NCI-H2171 (cell line): Measurements from ENCODE around the gene GPR35.

Experiments
- DNase-seq: peaks from one replicate; lab custom pipeline; 2025; lab: John Stamatoyannopoulos, UW

Gene GPR35

GRCh38 chr2:240589375-240589774 lies 35.9 kb upstream of the GPR35 start:
- no peak for DNase-seq

DNA sequence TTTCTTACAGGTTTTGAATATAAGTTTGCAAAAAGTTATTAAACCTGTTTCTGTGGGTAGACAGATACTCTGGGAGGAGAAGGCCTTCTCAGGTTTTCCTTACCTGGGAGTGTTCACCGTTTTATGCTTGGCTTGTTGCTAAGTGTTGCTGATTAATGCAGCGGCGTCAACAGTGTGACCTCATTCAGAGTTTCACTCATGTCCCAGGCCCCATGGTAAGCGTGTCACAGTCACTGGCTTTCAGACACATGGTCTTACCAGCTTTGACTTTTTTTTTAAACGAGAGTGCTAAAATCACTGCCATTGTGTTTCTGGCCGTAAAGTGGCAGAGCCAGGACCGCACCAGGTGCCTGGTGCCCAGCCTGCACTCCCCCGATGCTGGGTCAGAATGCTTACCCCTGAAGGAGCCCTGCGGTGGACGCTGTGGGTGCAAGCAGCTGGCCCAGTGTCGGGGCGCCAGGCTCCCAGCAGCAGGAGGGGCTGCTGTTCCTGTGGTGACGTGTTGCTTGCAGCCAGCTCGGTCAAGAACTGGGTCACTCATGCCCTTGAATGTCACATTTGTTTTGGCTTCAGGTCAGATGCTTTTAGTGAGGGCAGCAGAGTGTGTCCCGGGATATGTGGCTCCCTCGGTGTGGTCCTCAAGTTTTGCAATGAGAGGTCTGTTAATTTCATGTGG lies 35.3 kb upstream of the GPR35 start:
- DNase-seq, result no peak

DNA sequence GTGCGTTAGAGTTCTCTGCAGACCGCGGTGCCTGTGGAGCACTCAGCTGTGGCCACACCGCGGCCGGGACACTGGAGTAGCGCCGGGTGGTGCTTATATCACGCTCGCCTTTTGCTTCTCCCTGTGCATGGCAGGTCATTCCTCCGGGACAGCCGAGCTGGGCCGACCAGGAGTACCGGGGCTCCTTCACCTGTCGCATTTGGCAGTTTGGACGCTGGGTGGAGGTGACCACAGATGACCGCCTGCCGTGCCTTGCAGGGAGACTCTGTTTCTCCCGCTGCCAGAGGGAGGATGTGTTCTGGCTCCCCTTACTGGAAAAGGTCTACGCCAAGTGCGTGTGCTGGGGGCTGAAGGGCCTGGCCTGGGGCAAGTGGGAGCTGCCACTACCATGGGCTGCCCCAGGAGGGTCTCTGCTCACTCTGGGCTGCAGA lies 34.6 kb upstream of the GPR35 start:
- DNase-seq, result no peak

DNA sequence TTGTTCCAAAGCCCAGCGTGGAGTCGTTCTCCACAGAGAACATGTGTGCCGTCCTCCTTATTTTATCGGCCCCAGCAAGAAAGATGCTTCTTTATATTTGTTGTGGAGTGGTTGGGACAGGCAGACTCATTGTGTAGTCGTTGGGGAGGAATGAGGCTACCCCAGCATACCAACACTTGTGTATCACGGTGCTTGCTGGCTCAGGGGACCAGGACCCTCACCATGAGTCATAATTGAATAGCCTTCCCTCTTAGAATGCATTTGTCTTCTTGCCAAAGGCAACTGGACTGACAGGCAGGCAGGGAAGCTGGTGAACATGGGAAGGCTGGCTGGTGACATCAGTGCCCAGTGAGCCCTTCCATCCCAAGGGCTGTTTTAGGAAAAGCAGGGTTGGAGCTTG lies 34.1 kb upstream of the GPR35 start:
- no peak for DNase-seq

DNA sequence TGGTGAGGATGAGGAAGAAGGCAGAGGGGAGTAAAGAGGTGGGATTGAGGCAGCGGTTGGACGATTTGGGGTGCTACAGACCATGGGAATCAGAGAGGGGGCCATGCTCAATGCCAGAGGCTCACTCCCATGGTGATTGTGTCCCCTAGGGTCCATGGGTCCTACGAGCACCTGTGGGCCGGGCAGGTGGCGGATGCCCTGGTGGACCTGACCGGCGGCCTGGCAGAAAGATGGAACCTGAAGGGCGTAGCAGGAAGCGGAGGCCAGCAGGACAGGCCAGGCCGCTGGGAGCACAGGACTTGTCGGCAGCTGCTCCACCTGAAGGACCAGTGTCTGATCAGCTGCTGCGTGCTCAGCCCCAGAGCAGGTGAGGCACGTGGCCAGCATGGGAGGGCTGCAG lies 33.5 kb upstream of the GPR35 start:
- no peak for DNase-seq

DNA sequence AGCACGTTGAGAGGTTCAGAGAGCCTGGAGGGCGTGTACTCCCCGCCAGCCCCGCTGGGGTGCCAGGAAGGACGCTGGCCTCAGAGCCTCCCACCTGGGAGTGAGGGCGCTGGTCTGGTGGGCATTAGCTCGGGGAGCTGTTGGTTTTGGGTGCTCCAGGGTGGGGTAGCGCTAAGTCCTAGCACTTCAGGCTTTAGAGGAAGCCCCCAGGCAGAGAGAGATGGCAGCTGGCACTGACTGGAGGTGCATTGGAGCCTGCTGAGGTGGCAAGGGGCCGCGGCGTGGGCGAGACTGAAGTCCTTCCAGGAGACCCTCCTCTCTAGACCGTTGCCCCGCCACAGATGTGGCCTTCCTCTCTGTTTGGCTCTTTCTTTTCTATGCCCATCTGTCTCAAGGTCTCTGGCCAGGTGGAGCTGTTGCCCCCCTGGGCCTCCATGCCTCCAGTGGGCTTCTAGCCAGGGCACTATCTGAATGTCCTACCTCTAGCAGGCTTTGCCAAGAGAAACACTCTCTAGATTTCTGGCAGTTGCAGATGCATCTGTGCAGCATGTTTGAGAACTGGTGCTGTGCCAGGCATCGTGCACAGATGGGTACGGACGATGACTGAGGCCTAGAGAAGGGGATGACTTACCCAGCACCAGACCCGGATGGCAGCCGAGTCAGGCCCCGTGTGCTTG lies 32.1 kb upstream of the GPR35 start:
- DNase-seq, result no peak

DNA sequence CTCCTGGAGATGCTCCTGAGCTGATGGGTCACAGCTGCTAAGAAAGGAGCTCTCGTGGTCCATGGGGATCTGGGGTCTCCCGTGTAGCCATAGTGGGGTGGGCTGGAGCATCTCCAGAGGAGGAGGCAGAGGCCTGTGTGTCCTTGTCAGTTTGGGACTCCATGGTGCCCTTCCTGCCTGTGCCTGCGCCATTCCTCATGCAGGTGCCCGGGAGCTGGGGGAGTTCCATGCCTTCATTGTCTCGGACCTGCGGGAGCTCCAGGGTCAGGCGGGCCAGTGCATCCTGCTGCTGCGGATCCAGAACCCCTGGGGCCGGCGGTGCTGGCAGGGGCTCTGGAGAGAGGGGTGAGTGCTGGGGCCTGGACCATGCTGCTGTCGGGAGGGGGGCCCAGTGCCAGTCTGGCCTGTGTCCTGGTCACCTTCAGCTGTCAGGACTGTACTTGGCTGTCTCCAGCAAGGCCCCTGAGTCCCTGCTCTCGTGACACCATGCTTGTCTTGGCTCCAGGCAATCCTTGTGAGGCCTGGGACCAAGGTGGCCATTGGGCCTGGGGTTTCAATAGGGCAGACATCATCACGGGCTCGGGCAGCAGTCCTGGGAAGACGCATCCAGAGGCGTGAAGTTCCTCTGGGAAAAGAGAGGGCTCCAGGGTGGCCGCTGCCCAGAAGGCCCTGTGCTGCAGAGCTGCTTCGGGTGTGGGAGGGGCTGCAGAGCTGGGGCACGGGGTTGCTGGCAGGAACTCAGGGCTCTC lies 31.4 kb upstream of the GPR35 start:
- DNase-seq, result no peak

DNA sequence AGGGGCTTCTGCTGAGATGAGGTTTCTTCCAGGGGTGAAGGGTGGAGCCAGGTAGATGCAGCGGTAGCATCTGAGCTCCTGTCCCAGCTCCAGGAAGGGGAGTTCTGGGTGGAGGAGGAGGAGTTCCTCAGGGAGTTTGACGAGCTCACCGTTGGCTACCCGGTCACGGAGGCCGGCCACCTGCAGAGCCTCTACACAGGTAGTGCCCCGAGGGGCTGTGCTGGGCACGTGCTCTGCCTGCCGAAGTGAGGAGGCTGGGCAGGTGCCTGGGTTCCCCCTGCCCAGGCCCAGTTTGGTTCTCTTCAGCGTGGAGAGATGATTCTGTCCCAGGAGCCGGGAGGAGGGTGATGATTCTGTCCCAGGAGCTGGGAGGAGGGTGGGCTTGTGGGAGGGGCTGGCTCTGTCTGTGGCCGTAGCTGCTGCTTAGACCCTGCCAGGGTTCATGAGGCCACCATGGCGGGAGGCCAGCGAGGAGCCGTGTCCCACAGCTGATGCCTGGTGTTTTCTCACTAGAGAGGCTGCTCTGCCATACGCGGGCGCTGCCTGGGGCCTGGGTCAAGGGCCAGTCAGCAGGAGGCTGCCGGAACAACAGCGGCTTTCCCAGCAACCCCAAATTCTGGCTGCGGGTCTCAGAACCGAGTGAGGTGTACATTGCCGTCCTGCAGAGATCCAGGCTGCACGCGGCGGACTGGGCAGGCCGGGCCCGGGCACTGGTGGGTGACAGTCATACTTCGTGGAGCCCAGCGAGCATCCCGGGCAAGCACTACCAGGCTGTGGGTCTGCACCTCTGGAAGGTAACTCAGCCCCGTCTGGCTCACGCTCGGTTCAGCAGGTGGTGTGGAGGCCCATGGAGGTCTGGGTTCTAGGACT lies 30.5 kb upstream of the GPR35 start:
- DNase-seq, result no peak

- DNase-seq, result no peak
Measured at GRCh38 chr2:240595381-240596079, 29.8 kb upstream of the GPR35 start.

DNA sequence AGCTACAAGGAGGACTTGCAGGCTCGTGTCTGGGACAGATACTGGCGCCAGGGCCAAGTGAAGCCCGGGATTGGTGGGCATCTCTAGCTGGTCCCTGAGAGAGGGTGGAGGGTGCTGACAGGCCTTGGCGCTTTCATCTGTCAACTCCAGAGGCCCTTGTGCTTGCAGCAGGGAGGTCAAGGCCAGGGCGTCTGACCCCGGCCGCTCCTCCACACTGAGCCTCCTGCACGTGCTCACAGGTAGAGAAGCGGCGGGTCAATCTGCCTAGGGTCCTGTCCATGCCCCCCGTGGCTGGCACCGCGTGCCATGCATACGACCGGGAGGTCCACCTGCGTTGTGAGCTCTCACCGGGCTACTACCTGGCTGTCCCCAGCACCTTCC lies 29.2 kb upstream of the GPR35 start:
- DNase-seq, result no peak

DNA sequence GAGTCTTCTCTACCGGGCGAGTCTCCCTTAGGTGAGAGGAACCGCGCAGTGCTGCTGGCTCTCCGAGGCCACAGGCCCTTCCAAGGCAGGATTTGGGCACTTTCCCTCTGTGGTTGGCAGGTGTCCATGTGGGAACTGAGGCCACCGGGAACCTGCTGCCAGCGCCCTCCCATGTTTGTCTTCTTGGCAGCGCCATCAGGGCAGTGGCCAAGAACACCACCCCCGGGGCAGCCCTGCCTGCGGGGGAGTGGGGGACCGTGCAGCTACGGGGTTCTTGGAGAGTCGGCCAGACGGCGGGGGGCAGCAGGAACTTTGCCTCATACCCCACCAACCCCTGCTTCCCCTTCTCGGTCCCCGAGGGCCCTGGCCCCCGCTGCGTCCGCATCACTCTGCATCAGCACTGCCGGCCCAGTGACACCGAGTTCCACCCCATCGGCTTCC lies 28.8 kb upstream of the GPR35 start:
- DNase-seq, result no peak

GRCh38 chr2:240597054-240597418 lies 28.2 kb upstream of the GPR35 start:
- DNase-seq, result no peak

DNA sequence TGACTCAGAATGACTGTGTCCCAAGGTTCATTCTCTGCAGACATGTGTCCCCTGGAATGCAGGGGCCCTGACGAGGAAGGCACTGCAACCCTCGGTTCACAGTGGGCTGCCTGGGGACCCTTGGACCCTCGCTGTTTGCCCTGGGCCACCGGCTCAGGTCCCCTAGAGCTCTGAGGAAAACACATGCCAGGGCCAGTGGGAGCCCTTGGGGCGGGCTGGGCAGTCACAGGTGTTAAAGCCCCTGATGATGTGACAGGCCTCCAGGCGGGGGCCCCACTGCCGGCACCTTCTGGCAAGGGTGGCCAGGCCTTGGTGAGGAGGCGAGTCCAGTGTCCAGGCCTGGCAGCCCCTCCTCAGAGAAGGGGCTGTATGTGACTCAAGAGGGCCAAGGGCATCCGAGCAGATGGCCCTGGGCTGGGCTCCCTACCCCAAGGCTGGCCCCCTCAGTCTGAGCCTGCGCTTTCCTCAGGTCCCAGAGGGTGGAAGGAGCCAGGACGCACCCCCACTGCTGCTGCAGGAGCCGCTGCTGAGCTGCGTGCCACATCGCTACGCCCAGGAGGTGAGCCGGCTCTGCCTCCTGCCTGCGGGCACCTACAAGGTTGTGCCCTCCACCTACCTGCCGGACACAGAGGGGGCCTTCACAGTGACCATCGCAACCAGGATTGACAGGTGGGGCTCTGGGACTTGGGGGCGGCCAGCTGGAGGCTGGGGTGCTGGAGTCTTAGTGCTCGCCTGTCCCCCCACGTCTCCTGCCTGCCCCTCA lies 27.7 kb upstream of the GPR35 start:
- no peak for DNase-seq

DNA sequence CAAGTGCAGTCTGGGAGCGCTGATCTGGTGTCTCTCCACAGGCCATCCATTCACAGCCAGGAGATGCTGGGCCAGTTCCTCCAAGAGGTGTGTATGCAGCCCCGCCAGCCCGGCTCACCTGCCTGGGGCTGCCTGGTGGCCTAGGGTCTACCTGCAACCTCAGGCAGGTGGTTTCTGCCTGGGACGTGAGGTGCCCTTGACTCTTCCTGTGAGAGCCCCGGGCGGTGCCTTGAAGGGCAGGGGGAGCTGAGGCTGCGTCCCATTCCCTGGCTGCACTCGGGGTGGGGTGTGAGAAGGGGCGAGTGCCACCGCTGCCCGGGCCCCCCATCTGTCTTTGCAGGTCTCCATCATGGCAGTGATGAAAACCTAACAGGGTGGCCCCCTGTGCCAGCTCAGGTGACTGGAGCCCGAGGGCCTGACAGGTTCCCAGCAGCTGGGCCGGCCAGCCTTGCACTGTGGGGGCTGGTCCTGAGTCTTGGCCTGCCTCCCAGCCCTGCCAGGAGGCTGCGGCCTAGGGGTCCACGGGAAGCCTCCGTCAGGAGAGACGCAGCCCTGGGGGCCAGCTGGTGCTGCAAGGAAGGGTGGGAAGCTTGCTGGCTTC lies 26.9 kb upstream of the GPR35 start:
- no peak for DNase-seq

- DNase-seq, result no peak
Measured at GRCh38 chr2:240599141-240599583, 26.1 kb upstream of the GPR35 start.

- DNase-seq, result no peak
Measured at GRCh38 chr2:240600451-240600961, 24.8 kb upstream of the GPR35 start.

DNA sequence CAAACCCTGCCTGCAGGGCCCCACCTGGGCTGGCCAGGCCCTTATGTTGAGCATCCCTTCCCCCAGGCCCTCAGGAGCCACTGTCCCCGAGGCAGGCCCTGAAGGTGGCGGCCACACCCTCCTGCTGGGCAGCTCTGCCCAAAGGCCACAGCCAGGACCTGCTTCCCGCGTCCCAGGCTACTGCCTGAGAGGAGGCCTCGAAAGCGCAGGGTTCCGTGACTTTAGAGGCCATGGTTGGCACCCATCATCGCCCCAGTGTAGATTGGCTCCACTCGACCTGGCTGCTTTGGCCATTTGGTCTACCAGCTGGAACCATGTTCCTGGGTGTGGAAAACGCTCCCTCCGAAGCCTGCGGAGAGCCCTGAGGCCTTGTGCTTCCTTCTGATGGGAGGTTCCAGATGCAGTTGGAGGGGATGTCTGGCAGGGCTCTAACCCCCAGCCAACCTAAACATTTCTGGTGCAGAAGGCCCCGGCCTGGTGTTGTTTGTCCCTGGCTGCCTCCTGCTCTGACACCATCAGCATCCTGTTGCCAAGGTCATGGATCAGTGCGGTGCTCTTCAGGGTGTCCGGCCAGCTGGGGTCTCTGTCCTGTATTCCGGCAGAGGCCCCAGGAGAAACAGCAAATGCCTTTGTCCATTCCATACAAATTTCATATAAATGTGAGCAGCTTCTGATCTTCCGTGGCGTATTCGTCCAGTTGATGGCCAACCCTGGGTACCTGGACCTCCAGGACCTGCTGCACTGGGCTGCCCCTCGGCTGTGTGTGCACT lies 24.0 kb upstream of the GPR35 start:
- DNase-seq, result no peak

- no peak for DNase-seq
Measured at GRCh38 chr2:240601831-240602160, 23.5 kb upstream of the GPR35 start.

GRCh38 chr2:240602266-240603050 lies 22.8 kb upstream of the GPR35 start:
- DNase-seq, result no peak
